IPS DF 6.9 (cell line): ENCODE data around the gene PTH2R.
"Not testable (repeated sequence)": the region's sequence is repeated elsewhere in the genome, so short reads cannot be mapped to it uniquely, and the experiment has no call there.

ENCODE experiments used
- DNase-seq: peaks from one replicate; pipeline ENCODE4 v3.0.0-alpha.2; 2013; ENCODE audit warnings: low read depth, low spot score
- H3K27ac ChIP-seq: one replicate; pipeline ENCODE4 v1.5.1; 2013; ENCODE audit warnings: low read length, control low read depth
- H3K27me3 ChIP-seq: 2 replicates; pipeline ENCODE4 v1.6.1; 2013; ENCODE audit warnings: mild to moderate bottlenecking, low read length; ENCODE audit not compliant: control insufficient read depth, insufficient read depth
- H3K36me3 ChIP-seq: 2 replicates; pipeline ENCODE4 v1.6.1; 2013; ENCODE audit warnings: low read length; ENCODE audit not compliant: control insufficient read depth, insufficient read depth
- H3K4me1 ChIP-seq: 2 replicates; pipeline ENCODE4 v1.6.1; 2013; ENCODE audit warnings: low read length; ENCODE audit not compliant: control insufficient read depth, insufficient read depth
- H3K4me3 ChIP-seq: 2 replicates; pipeline ENCODE4 v1.5.1; 2013; ENCODE audit warnings: mild to moderate bottlenecking, low read length
- H3K9me3 ChIP-seq: 2 replicates; pipeline ENCODE4 v1.6.1; 2013; ENCODE audit warnings: low read length, inconsistent platforms; ENCODE audit not compliant: control insufficient read depth, insufficient read depth
- WGBS: extraction: QIAGEN DNeasy Blood & Tissue Kit; methylation state at CpG from one replicate; pipeline ENCODE4 v1.1.7; 2013; ENCODE audit warnings: mixed read lengths, missing lambda C conversion rate; ENCODE audit not compliant: insufficient read length, insufficient coverage; 5-methylcytosine and 5-hydroxymethylcytosine counted together

PTH2R gene

GRCh38 chr2:208447447-208447846, 40.9 kb downstream of the PTH2R start:
- H3K9me3 ChIP-seq, H3K27me3 ChIP-seq, H3K36me3 ChIP-seq, H3K4me3 ChIP-seq, DNase-seq, H3K4me1 ChIP-seq, H3K27ac ChIP-seq: not testable (repeated sequence)
- WGBS = no CpG with 5 or more reads among the region's 6 CpGs

- H3K4me1 ChIP-seq = no peaks in the 10 kb centered on the region
- no peaks in the 10 kb centered on the region for H3K9me3 ChIP-seq
- WGBS = no CpG with 5 or more reads among the region's 2 CpGs
- no peaks in the 10 kb centered on the region for H3K27me3 ChIP-seq
- no peak for DNase-seq
- H3K4me3 ChIP-seq = no peak overlapping the region
- no peaks in the 10 kb centered on the region for H3K36me3 ChIP-seq
- no peak overlapping the region for H3K27ac ChIP-seq
These were observed 44.5 kb downstream of the PTH2R start for GRCh38 chr2:208451061-208451460.

- Histone ChIP-seq H3K27ac (no peak overlapping the region), H3K36me3 (no peaks in the 10 kb centered on the region), H3K27me3 (no peaks in the 10 kb centered on the region), H3K4me1 (no peaks in the 10 kb centered on the region), H3K4me3 (no peak overlapping the region), H3K9me3 (no peaks in the 10 kb centered on the region)
- DNase-seq = no peak
These were observed 48.3 kb downstream of the PTH2R start for GRCh38 chr2:208454861-208455260.

GRCh38 chr2:208463721-208464120, 57.1 kb downstream of the PTH2R start:
- no peaks in the 10 kb centered on the region for H3K4me1 ChIP-seq
- H3K9me3 ChIP-seq = no peaks in the 10 kb centered on the region
- WGBS = no CpG with 5 or more reads among the region's 3 CpGs
- no peaks in the 10 kb centered on the region for H3K36me3 ChIP-seq
- no peak overlapping the region for H3K4me3 ChIP-seq
- H3K27me3 ChIP-seq = peaks cover 3% of the 10 kb centered on the region
- no peak for DNase-seq
- no peak overlapping the region for H3K27ac ChIP-seq

GRCh38 chr2:208464205-208464604, 57.6 kb downstream of the PTH2R start:
- Histone ChIP-seq H3K9me3 (no peaks in the 10 kb centered on the region), H3K4me3 (no peak overlapping the region), H3K36me3 (no peaks in the 10 kb centered on the region), H3K27me3 (peaks cover 3% of the 10 kb centered on the region), H3K27ac (no peak overlapping the region), H3K4me1 (no peaks in the 10 kb centered on the region)
- no CpG with 5 or more reads among the region's 8 CpGs for WGBS
- DNase-seq = no peak

- no peak overlapping the region for H3K27ac ChIP-seq
- no peaks in the 10 kb centered on the region for H3K4me1 ChIP-seq
- peaks cover 3% of the 10 kb centered on the region for H3K27me3 ChIP-seq
- no CpG with 5 or more reads among the region's 6 CpGs for whole genome bisulfite sequencing
- H3K9me3 ChIP-seq = no peaks in the 10 kb centered on the region
- H3K4me3 ChIP-seq = no peak overlapping the region
- H3K36me3 ChIP-seq = no peaks in the 10 kb centered on the region
- peak; percentile 27 for DNase-seq
These were observed 59.7 kb downstream of the PTH2R start for GRCh38 chr2:208466151-208466919.

GRCh38 chr2:208466920-208467298, 60.3 kb downstream of the PTH2R start:
- H3K4me3 ChIP-seq = no peak overlapping the region
- DNase-seq = no peak
- no peak overlapping the region for H3K27ac ChIP-seq
- no peaks in the 10 kb centered on the region for H3K9me3 ChIP-seq
- peaks cover 3% of the 10 kb centered on the region for H3K27me3 ChIP-seq
- no peaks in the 10 kb centered on the region for H3K4me1 ChIP-seq
- H3K36me3 ChIP-seq = no peaks in the 10 kb centered on the region
- no CpG with 5 or more reads among the region's 1 CpG for WGBS

- peaks cover 3% of the 10 kb centered on the region for H3K27me3 ChIP-seq
- H3K9me3 ChIP-seq = no peaks in the 10 kb centered on the region
- H3K27ac ChIP-seq = no peak overlapping the region
- no peak for DNase-seq
- no peaks in the 10 kb centered on the region for H3K4me1 ChIP-seq
- WGBS = no CpG with 5 or more reads among the region's 1 CpG
- H3K4me3 ChIP-seq = no peak overlapping the region
- no peaks in the 10 kb centered on the region for H3K36me3 ChIP-seq
These were observed 61.0 kb downstream of the PTH2R start for GRCh38 chr2:208467564-208467963.

GRCh38 chr2:208477741-208478140, 71.1 kb downstream of the PTH2R start:
- Histone ChIP-seq H3K4me1 (no peaks in the 10 kb centered on the region), H3K27ac (no peak overlapping the region), H3K27me3 (no peaks in the 10 kb centered on the region), H3K36me3 (no peaks in the 10 kb centered on the region), H3K4me3 (no peak overlapping the region), H3K9me3 (no peaks in the 10 kb centered on the region)
- no peak for DNase-seq

GRCh38 chr2:208479342-208479741, 72.8 kb downstream of the PTH2R start:
- WGBS = no CpG with 5 or more reads among the region's 5 CpGs
- Histone ChIP-seq H3K9me3 (no peaks in the 10 kb centered on the region), H3K4me1 (no peaks in the 10 kb centered on the region), H3K4me3 (no peak overlapping the region), H3K36me3 (no peaks in the 10 kb centered on the region), H3K27ac (no peak overlapping the region), H3K27me3 (no peaks in the 10 kb centered on the region)
- no peak for DNase-seq

- H3K27ac ChIP-seq, H3K9me3 ChIP-seq, H3K4me3 ChIP-seq, H3K4me1 ChIP-seq, DNase-seq, H3K36me3 ChIP-seq, H3K27me3 ChIP-seq: not testable (repeated sequence)
- WGBS = no CpG with 5 or more reads among the region's 5 CpGs
These were observed 75.4 kb downstream of the PTH2R start for GRCh38 chr2:208481945-208482344.
